ENCODE data around the gene SETD1B.

DNA sequence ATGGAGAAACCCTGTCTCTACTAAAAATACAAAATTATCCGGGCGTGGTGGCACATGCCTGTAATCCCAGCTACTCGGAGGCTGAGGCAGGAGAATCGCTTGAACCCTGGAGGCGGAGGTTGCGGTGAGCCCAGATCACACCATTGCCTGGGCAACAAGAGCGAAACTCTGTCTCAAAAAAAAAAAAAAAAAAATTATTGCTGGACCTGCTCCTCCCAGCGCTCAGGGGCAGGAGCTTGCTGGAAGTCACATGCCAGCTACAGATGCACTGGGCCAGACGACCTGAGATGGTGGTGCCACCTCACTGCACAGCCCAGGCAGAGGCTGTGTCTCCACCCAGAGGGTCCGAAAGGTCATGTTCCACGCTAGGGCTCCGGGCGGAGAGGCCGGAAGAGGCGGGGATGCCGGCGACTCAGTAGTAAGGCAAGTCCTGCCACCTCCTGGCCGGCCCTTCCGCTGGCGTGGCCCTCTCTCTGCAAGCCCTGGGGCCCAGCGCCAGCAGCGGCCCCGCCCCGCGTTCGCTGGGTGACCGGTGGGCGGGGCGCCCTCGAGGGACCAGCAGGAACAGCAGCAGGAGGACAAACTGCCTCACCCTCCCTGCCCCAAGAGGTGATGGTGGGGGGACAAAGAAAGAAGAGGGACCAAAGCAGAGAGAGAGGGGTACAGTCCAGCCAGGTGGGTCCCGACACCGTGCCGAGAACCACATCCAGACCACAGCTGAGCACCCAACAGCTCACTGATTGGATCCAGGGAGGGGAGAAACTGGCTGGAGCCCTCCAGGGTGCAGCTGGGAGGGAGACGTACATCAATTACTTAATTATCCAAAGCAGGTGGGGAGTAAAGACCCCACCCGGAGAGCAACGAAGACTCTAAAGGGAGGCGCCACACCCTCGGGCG lies 6.7 kb upstream of the SETD1B start:
- TF ChIP-seq ZFP3 (CRISPR knock-in tag; IDR thresholded peaks at IDR 0.05) (no peak), ZFP30 (CRISPR knock-in tag; IDR thresholded peaks at IDR 0.05) (no peak), ZNF565 (CRISPR knock-in tag; conservative IDR thresholded peaks at IDR 0.05; ENCODE audit: low read depth) (no peak), CSDC2 (CRISPR knock-in tag; IDR thresholded peaks at IDR 0.05) (no peak), ZNF70 (CRISPR knock-in tag; IDR thresholded peaks at IDR 0.05) (no peak), ESRRG (CRISPR knock-in tag; IDR thresholded peaks at IDR 0.05) (no peak), SNAI2 (CRISPR knock-in tag; IDR thresholded peaks at IDR 0.05) (no peak)
- TF ChIP-seq, protein P1, sequence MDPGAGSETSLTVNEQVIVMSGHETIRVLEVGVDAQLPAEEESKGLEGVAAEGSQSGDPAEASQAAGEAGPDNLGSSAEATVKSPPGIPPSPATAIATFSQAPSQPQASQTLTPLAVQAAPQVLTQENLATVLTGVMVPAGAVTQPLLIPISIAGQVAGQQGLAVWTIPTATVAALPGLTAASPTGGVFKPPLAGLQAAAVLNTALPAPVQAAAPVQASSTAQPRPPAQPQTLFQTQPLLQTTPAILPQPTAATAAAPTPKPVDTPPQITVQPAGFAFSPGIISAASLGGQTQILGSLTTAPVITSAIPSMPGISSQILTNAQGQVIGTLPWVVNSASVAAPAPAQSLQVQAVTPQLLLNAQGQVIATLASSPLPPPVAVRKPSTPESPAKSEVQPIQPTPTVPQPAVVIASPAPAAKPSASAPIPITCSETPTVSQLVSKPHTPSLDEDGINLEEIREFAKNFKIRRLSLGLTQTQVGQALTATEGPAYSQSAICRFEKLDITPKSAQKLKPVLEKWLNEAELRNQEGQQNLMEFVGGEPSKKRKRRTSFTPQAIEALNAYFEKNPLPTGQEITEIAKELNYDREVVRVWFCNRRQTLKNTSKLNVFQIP (CRISPR knock-in tag; IDR thresholded peaks at IDR 0.05; ENCODE audit: borderline replicate concordance, low read depth) = no peak
- TF ChIP-seq, protein P2, sequence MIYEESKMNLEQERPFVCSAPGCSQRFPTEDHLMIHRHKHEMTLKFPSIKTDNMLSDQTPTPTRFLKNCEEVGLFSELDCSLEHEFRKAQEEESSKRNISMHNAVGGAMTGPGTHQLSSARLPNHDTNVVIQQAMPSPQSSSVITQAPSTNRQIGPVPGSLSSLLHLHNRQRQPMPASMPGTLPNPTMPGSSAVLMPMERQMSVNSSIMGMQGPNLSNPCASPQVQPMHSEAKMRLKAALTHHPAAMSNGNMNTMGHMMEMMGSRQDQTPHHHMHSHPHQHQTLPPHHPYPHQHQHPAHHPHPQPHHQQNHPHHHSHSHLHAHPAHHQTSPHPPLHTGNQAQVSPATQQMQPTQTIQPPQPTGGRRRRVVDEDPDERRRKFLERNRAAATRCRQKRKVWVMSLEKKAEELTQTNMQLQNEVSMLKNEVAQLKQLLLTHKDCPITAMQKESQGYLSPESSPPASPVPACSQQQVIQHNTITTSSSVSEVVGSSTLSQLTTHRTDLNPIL (CRISPR knock-in tag; IDR thresholded peaks at IDR 0.05; ENCODE audit: low read depth) = no peak
- TF ChIP-seq, protein P3, sequence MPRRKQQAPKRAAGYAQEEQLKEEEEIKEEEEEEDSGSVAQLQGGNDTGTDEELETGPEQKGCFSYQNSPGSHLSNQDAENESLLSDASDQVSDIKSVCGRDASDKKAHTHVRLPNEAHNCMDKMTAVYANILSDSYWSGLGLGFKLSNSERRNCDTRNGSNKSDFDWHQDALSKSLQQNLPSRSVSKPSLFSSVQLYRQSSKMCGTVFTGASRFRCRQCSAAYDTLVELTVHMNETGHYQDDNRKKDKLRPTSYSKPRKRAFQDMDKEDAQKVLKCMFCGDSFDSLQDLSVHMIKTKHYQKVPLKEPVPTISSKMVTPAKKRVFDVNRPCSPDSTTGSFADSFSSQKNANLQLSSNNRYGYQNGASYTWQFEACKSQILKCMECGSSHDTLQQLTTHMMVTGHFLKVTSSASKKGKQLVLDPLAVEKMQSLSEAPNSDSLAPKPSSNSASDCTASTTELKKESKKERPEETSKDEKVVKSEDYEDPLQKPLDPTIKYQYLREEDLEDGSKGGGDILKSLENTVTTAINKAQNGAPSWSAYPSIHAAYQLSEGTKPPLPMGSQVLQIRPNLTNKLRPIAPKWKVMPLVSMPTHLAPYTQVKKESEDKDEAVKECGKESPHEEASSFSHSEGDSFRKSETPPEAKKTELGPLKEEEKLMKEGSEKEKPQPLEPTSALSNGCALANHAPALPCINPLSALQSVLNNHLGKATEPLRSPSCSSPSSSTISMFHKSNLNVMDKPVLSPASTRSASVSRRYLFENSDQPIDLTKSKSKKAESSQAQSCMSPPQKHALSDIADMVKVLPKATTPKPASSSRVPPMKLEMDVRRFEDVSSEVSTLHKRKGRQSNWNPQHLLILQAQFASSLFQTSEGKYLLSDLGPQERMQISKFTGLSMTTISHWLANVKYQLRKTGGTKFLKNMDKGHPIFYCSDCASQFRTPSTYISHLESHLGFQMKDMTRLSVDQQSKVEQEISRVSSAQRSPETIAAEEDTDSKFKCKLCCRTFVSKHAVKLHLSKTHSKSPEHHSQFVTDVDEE (CRISPR knock-in tag; IDR thresholded peaks at IDR 0.05) = no peak
